Parathyroid adenoma (tissue), 2 donors: Measurements from ENCODE around the gene SMPD3.

Source experiments
- H2AFZ ChIP-seq: fragments of 300-600 bp; sonication (generic); one replicate; pipeline ENCODE4 v1.7.0; 2017; ENCODE audit warnings: antibody characterized with exemption, mild to moderate bottlenecking
- H3K27ac ChIP-seq: fragments of 300-600 bp; sonication (generic); one replicate; pipeline ENCODE4 v1.7.0; 2017
- H3K27me3 ChIP-seq: fragments of 300-600 bp; sonication (generic); one replicate; pipeline ENCODE4 v1.7.0; 2017; ENCODE audit warnings: low read length; ENCODE audit not compliant: control insufficient read depth, insufficient read depth
- H3K36me3 ChIP-seq: fragments of 300-600 bp; sonication (generic); one replicate; pipeline ENCODE4 v1.7.0; 2017; ENCODE audit warnings: low read length; ENCODE audit not compliant: control insufficient read depth, insufficient read depth
- H3K4me1 ChIP-seq: fragments of 300-600 bp; sonication (generic); one replicate; pipeline ENCODE4 v1.7.0; 2017; ENCODE audit warnings: control low read depth
- H3K4me2 ChIP-seq: fragments of 300-600 bp; sonication (generic); one replicate; pipeline ENCODE4 v1.7.0; 2017; ENCODE audit warnings: low read length
- H3K4me3 ChIP-seq: fragments of 300-600 bp; sonication (generic); one replicate; pipeline ENCODE4 v1.7.0; 2017; ENCODE audit warnings: low read depth, low read length
- H3K79me2 ChIP-seq: fragments of 300-600 bp; sonication (generic); one replicate; pipeline ENCODE4 v1.7.0; 2017; ENCODE audit warnings: control low read depth
- H3K9ac ChIP-seq: fragments of 300-600 bp; sonication (generic); one replicate; pipeline ENCODE4 v1.7.0; 2017; ENCODE audit warnings: mild to moderate bottlenecking
- H3K9me3 ChIP-seq: fragments of 300-600 bp; sonication (generic); one replicate; pipeline ENCODE4 v1.7.0; 2017; ENCODE audit warnings: low read length; ENCODE audit not compliant: control insufficient read depth
- CTCF ChIP-seq: fragments of 300-600 bp; sonication (generic); IDR thresholded peaks from one replicate; pipeline ENCODE4 v1.7.0; 2017; ENCODE audit warnings: antibody characterized with exemption, mild to moderate bottlenecking
- donor health status: primary hyperparathyroidism.

The SMPD3 gene

GRCh38 chr16:68458551-68458950 lies 10.2 kb upstream of the SMPD3 start:
- Histone ChIP-seq H3K4me3 (no peak overlapping the region), H2AFZ (no peak overlapping the region), H3K4me2 (no peak overlapping the region), H3K9me3 (no peaks in the 10 kb centered on the region), H3K27me3 (no peaks in the 10 kb centered on the region), H3K4me1 (no peaks in the 10 kb centered on the region), H3K36me3 (no peaks in the 10 kb centered on the region), H3K79me2 (no peaks in the 10 kb centered on the region), H3K9ac (no peak overlapping the region), H3K27ac (no peak overlapping the region)
- no peak for TF ChIP-seq CTCF

- Histone ChIP-seq H3K9ac (no peak overlapping the region), H3K4me2 (no peak overlapping the region), H3K4me1 (no peaks in the 10 kb centered on the region), H3K36me3 (no peaks in the 10 kb centered on the region), H3K79me2 (no peaks in the 10 kb centered on the region), H3K4me3 (no peak overlapping the region), H2AFZ (no peak overlapping the region), H3K27ac (no peak overlapping the region), H3K27me3 (no peaks in the 10 kb centered on the region), H3K9me3 (no peaks in the 10 kb centered on the region)
- no peak for TF ChIP-seq CTCF
These were observed 9.8 kb upstream of the SMPD3 start for GRCh38 chr16:68458101-68458500.

GRCh38 chr16:68455631-68456030 lies 7.3 kb upstream of the SMPD3 start:
- no peak overlapping the region for H3K9ac ChIP-seq
- H3K27ac ChIP-seq, result no peak overlapping the region

GRCh38 chr16:68454920-68455435 lies 6.7 kb upstream of the SMPD3 start:
- no peak overlapping the region for H3K4me2 ChIP-seq
- H3K79me2 ChIP-seq, result no peaks in the 10 kb centered on the region
- H3K27ac ChIP-seq, result no peak overlapping the region
- H2AFZ ChIP-seq, result no peak overlapping the region
- no peak overlapping the region for H3K9ac ChIP-seq
- H3K27me3 ChIP-seq, result no peaks in the 10 kb centered on the region
- H3K4me1 ChIP-seq, result no peaks in the 10 kb centered on the region
- no peak for TF ChIP-seq CTCF
- H3K9me3 ChIP-seq, result no peaks in the 10 kb centered on the region
- H3K4me3 ChIP-seq, result no peak overlapping the region
- no peaks in the 10 kb centered on the region for H3K36me3 ChIP-seq

More at GRCh38 chr16:68455631-68456030, 7.3 kb upstream of the SMPD3 start:
- Histone ChIP-seq H3K36me3 (no peaks in the 10 kb centered on the region), H3K79me2 (no peaks in the 10 kb centered on the region), H3K9me3 (no peaks in the 10 kb centered on the region), H3K4me3 (no peak overlapping the region), H3K27me3 (no peaks in the 10 kb centered on the region), H2AFZ (no peak overlapping the region), H3K4me1 (no peaks in the 10 kb centered on the region), H3K4me2 (no peak overlapping the region)
- no peak for TF ChIP-seq CTCF

- TF ChIP-seq CTCF, result no peak
- Histone ChIP-seq H3K27me3 (no peaks in the 10 kb centered on the region), H3K4me1 (peaks cover 5% of the 10 kb centered on the region), H3K27ac (no peak overlapping the region), H3K4me3 (no peak overlapping the region), H3K9me3 (no peaks in the 10 kb centered on the region), H2AFZ (no peak overlapping the region), H3K4me2 (no peak overlapping the region), H3K36me3 (no peaks in the 10 kb centered on the region), H3K79me2 (peaks cover 2% of the 10 kb centered on the region), H3K9ac (no peak overlapping the region)
These were observed 5.5 kb upstream of the SMPD3 start for GRCh38 chr16:68453816-68454215.
